ENCODE data around the gene CCDC102A. TPM values are rescaled to one million over a fixed set of nuclear protein-coding genes. Genes with fewer than 3 reads are reported as not detected.
A peak's percentile ranks its signal among the peaks of the same experiment; 100 is the strongest.

The CCDC102A gene
- total RNA-seq, 1 experiment from 2014 or later: 4.5 TPM

DNA sequence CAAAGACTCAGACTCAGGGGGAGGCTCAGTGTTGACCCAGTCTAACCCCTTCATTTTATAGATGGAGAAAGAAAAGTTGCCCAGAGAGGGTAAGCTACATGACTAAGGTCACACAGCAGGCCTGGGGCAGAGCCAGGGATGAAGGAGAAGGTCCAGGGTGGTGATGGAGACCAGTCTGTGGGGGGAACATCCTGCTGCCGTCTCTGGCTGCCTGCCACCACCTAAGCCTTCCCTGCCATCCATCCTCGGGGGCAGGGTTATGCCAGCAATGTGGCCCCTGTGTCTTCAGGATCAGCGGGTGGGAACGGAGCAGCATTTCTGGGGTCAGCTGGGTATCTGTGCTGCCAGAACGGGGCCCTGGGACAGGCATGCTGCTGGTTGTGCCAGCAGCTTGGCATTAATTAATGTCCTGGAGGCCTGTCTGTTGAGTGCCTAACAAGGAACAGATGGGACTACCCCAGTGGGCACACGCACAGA, 55.6 kb downstream of the CCDC102A start:
- ChIA-PET RAD21 (ENCODE audit: low non-redundant PET in 1 of 2, low total read pairs in 2 of 2, uncharacterized antibody in 2 of 2, unreplicated experiment in 2 of 2) (no interaction called here), CTCF (interaction anchor here (1.6 kb wide), 1 partner anchor 19 kb away, joined by 4 read pairs; the partner anchor contains the start of gene POLR2C), POLR2A (no interaction called here)
- H2AFZ ChIP-seq (ENCODE audit: low read depth, low read length, poor library complexity, severe bottlenecking): no peak overlapping the region
- no peak overlapping the region for H3K4me3 ChIP-seq (replicated peaks in 1 of 2; ENCODE audit: low read depth in 1 of 2, low read length in 2 of 2)
- H4K20me1 ChIP-seq (ENCODE audit: insufficient read depth): no peaks in the 10 kb centered on the region
- H3K79me2 ChIP-seq (ENCODE audit: insufficient read depth, low read length): no peaks in the 10 kb centered on the region
- H3K9ac ChIP-seq (ENCODE audit: low read length): no peak overlapping the region
- H3K9me3 ChIP-seq (ENCODE audit: control insufficient read depth in 1 of 2, insufficient read depth in 1 of 2, low read depth in 1 of 2, low read length in 2 of 2): no peaks in the 10 kb centered on the region
- peaks cover 19 to 38% of the 10 kb centered on the region in 2 experiments for H3K4me1 ChIP-seq (ENCODE audit: control insufficient read depth in 1 of 2, insufficient read depth in 2 of 2, low read length in 2 of 2)
- intact Hi-C loops (cut with micrococcal nuclease): no loop called here
- H3K27ac ChIP-seq (ENCODE audit: low read depth, low read length): no peak overlapping the region
- ATAC-seq: no peak
- no peaks in the 10 kb centered on the region for H3K27me3 ChIP-seq (ENCODE audit: insufficient read depth, low read length)
- peak overlapping the region; percentile 48 for H3K4me2 ChIP-seq (ENCODE audit: low read length)
- DNase-seq (ENCODE audit: low read depth, low spot score): no peak
- no peak for TF ChIP-seq POLR2AphosphoS5 (IDR thresholded peaks at IDR 0.05; ENCODE audit: low read depth, low read length)
- TF ChIP-seq, protein P1, sequence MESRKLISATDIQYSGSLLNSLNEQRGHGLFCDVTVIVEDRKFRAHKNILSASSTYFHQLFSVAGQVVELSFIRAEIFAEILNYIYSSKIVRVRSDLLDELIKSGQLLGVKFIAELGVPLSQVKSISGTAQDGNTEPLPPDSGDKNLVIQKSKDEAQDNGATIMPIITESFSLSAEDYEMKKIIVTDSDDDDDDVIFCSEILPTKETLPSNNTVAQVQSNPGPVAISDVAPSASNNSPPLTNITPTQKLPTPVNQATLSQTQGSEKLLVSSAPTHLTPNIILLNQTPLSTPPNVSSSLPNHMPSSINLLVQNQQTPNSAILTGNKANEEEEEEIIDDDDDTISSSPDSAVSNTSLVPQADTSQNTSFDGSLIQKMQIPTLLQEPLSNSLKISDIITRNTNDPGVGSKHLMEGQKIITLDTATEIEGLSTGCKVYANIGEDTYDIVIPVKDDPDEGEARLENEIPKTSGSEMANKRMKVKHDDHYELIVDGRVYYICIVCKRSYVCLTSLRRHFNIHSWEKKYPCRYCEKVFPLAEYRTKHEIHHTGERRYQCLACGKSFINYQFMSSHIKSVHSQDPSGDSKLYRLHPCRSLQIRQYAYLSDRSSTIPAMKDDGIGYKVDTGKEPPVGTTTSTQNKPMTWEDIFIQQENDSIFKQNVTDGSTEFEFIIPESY (IDR thresholded peaks at IDR 0.05; ENCODE audit: extremely low read depth, insufficient replicate concordance, low read length): no peak
- no peak for TF ChIP-seq JUND (IDR thresholded peaks at IDR 0.05)
- no peak for TF ChIP-seq RAD21 (IDR thresholded peaks at IDR 0.05; ENCODE audit: low read depth)
- no peak for TF ChIP-seq SP1 (IDR thresholded peaks at IDR 0.05; ENCODE audit: low read depth)
- TF ChIP-seq FOSL1 (IDR thresholded peaks at IDR 0.05; ENCODE audit: low read depth): no peak
- TF ChIP-seq ZFX (IDR thresholded peaks at IDR 0.05): no peak
- TF ChIP-seq POLR2A (IDR thresholded peaks at IDR 0.05; ENCODE audit: borderline replicate concordance, extremely low read depth, insufficient read depth, insufficient read length): no peak
- TF ChIP-seq ZNF274 (IDR thresholded peaks at IDR 0.05; ENCODE audit: low read depth, low read length): no peak
- TF ChIP-seq EGR1 (IDR thresholded peaks at IDR 0.05; ENCODE audit: low read depth): no peak
- TF ChIP-seq TCF7L2 (IDR thresholded peaks at IDR 0.05; ENCODE audit: borderline replicate concordance, extremely low read depth, insufficient read depth, insufficient read length): no peak
- TF ChIP-seq, protein P2, sequence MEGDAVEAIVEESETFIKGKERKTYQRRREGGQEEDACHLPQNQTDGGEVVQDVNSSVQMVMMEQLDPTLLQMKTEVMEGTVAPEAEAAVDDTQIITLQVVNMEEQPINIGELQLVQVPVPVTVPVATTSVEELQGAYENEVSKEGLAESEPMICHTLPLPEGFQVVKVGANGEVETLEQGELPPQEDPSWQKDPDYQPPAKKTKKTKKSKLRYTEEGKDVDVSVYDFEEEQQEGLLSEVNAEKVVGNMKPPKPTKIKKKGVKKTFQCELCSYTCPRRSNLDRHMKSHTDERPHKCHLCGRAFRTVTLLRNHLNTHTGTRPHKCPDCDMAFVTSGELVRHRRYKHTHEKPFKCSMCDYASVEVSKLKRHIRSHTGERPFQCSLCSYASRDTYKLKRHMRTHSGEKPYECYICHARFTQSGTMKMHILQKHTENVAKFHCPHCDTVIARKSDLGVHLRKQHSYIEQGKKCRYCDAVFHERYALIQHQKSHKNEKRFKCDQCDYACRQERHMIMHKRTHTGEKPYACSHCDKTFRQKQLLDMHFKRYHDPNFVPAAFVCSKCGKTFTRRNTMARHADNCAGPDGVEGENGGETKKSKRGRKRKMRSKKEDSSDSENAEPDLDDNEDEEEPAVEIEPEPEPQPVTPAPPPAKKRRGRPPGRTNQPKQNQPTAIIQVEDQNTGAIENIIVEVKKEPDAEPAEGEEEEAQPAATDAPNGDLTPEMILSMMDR (IDR thresholded peaks at IDR 0.05 in 2 of 3, conservative IDR thresholded peaks at IDR 0.05 in 1 of 3; ENCODE audit: borderline replicate concordance in 1 of 3, insufficient read depth in 1 of 3, low read depth in 2 of 3, low read length in 2 of 3): no peak
- TF ChIP-seq EZH2phosphoT487 (IDR thresholded peaks at IDR 0.05; ENCODE audit: borderline replicate concordance): no peak
- TF ChIP-seq, protein P3, sequence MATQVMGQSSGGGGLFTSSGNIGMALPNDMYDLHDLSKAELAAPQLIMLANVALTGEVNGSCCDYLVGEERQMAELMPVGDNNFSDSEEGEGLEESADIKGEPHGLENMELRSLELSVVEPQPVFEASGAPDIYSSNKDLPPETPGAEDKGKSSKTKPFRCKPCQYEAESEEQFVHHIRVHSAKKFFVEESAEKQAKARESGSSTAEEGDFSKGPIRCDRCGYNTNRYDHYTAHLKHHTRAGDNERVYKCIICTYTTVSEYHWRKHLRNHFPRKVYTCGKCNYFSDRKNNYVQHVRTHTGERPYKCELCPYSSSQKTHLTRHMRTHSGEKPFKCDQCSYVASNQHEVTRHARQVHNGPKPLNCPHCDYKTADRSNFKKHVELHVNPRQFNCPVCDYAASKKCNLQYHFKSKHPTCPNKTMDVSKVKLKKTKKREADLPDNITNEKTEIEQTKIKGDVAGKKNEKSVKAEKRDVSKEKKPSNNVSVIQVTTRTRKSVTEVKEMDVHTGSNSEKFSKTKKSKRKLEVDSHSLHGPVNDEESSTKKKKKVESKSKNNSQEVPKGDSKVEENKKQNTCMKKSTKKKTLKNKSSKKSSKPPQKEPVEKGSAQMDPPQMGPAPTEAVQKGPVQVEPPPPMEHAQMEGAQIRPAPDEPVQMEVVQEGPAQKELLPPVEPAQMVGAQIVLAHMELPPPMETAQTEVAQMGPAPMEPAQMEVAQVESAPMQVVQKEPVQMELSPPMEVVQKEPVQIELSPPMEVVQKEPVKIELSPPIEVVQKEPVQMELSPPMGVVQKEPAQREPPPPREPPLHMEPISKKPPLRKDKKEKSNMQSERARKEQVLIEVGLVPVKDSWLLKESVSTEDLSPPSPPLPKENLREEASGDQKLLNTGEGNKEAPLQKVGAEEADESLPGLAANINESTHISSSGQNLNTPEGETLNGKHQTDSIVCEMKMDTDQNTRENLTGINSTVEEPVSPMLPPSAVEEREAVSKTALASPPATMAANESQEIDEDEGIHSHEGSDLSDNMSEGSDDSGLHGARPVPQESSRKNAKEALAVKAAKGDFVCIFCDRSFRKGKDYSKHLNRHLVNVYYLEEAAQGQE (IDR thresholded peaks at IDR 0.05; ENCODE audit: low read depth): no peak
- TF ChIP-seq YY1 (IDR thresholded peaks at IDR 0.05; ENCODE audit: extremely low read depth, insufficient replicate concordance, low read depth, low read length): no peak
- no peak for TF ChIP-seq ELF1 (IDR thresholded peaks at IDR 0.05; ENCODE audit: borderline replicate concordance, low read depth)
- TF ChIP-seq, protein P4, sequence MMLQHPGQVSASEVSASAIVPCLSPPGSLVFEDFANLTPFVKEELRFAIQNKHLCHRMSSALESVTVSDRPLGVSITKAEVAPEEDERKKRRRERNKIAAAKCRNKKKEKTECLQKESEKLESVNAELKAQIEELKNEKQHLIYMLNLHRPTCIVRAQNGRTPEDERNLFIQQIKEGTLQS (IDR thresholded peaks at IDR 0.05): no peak
- TF ChIP-seq SRF (IDR thresholded peaks at IDR 0.05; ENCODE audit: low read depth): no peak
- no peak for TF ChIP-seq EZH2 (IDR thresholded peaks at IDR 0.05)
- no TSS peak for BruUV-seq (replicated peaks)
- H3K9me2 ChIP-seq (ENCODE audit: insufficient read depth): no peaks in the 10 kb centered on the region
- no peaks in the 10 kb centered on the region for H3K36me3 ChIP-seq (ENCODE audit: control insufficient read depth in 1 of 2, insufficient read depth in 2 of 2, low read length in 2 of 2)

All from HCT116 (cell line).